Measurements from ENCODE around the gene ZNF98.

GRCh38 chr19:22427960-22428913 is 6.1 kb upstream of the ZNF98 start:
- TF ChIP-seq POLR2AphosphoS5 (IDR thresholded peaks at IDR 0.05; ENCODE audit: low read depth, low read length) (no peak), CTCF (IDR thresholded peaks at IDR 0.05) (no peak), USF1 (IDR thresholded peaks at IDR 0.05; ENCODE audit: borderline replicate concordance, low read depth) (no peak), MAX (IDR thresholded peaks at IDR 0.05; ENCODE audit: low read depth) (no peak), TCF12 (IDR thresholded peaks at IDR 0.05) (no peak)

All from SK-N-SH (cell line).